Stimulated activated CD4-positive, alpha-beta T cell treated with anti-CD3 and anti-CD28 coated beads, Interleukin-1b, Interleukin-23, amount 100 ng/mL, for 4 hours (primary cell): ENCODE results near the gene CNNM1.

ENCODE experiments used
- DNase-seq, 2 donors: peaks; one replicate each; pipeline ENCODE4 v3.0.0-alpha.2; 2020; ENCODE audit warnings: low read depth in 2 of 2

The CNNM1 gene

DNA sequence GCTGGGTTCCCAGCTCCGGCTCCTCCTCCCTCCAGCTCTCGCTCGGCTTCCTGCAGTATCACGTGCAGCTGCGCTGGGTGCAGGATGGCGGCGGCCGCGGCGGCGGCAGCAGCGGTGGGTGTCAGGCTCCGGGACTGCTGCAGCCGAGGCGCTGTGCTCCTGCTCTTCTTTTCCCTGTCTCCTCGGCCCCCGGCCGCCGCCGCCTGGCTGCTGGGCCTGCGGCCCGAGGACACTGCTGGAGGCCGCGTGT is at the start of gene CNNM1:
TSS of gene CNNM1 (plus strand) at position 53 of the 250 bp plus-strand sequence. CDS start at position 85, 32 bp downstream.
- DNase-seq = peak in 1 of 2 donors; percentile 34

DNA sequence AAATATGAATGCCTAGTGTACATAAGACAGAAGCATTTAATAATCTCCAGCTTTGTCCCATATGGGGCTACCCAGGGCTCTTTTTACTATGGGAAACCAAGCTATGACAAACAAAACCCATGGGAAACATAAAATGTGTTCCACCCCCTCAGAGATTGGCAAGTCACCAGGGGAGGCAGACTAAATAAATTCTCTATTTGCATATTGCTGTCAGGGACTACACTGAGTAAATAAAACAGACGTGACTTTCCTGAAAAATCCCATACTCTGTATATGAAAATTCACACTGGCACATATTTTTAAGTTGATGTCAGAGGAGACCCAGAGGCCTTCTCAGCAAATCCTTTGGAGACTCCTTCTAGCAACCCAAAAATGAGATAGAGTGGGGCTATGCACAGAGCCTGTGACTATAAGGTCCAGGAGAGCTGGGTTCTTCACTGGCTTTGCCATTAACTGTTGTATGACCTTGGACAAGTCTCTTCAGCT is 49.5 kb upstream of the CNNM1 start:
- no peak for DNase-seq

DNA sequence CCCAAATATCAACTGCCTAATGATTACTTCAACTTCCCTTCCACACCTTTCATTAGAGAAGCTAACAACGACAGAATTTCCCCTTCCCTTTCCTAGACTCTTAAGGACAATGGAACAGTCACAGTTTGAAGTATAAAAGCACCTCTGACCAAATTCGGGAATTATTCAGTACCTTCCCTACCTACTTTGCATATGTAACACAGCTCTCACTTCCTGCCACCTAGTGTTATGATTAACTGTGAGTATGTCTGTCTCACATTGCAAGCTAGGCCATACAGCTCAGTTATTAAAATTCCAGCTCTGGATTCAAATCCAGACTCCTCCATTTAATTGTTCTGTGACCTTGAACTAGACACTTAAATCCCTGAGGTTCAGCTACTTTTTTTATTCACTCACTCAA is 48.7 kb upstream of the CNNM1 start:
- DNase-seq = no peak

DNA sequence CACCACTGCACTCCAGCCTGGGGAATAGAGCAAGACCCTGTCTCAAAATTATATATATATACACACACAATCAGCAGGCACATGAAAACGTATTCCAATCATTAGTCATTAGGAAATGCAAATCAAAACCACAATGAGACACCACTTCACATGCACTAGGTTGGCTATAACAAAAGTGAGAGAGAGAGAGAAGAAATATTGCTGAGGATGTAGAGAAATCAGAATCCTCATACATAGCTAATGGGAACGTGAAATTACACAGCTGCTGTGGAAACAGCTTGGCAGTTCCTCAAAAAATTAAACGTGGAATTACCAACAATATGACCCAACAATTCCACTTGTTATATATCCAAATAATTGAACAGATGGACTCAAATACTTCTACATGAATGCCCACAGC is 43.3 kb upstream of the CNNM1 start:
- DNase-seq = no peak

DNA sequence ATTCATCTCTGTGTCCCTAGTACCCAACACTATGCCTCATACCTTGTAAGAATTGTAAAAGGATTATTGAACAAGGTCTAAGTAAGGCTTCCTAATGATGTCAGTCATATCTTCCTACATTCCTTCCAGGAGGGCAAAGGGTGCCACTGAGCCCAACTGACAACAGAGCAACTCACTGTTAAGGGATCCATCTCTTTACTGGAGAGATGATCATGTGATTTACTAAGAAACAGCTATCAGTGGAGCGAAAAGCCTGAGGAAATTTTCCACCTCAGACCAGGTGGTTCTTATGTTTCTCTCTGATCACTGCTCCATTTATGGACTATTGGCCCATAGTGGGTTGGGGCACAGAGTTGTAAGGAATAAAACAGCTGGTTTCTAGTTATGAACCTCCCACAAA is 38.9 kb upstream of the CNNM1 start:
- no peak for DNase-seq

DNA sequence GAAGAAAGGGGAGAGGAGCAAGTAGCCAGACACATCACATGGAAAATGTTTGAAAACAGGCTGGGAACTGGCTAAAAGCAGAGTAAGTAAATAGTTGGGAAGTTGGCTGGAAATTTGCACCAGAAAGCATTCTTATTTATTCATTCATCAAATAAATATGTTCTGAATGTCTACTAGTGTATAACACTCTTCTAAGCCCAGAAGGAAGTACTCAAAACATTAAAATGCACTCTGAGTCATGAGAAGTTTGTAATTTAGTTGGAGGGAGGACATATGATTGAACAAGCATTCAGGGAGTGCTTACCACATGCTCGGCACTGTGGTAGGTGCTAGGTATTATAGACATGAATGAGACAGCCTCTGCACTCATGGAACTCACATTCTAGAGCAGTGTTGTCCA is 37.0 kb upstream of the CNNM1 start:
- DNase-seq = no peak

DNA sequence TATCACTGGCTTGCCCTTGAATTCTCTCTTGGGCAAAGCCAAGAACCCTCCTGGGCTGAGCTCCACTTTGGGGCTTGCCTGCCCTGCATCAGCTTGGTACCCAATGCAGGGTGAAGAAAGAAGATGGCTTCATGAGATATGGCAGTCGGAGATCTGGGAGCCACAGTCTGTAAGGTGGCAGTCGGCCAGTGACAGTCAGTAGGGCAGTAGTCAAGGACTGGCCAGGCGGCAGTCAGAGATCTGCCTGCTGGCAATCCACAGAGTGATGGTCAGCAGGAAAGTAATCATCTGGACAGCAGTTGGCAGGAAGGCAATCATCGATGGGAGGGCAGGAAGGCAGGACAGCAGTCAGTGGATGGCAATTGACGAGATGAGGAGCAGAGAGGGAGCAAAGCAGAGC is 32.6 kb upstream of the CNNM1 start:
- DNase-seq = no peak

DNA sequence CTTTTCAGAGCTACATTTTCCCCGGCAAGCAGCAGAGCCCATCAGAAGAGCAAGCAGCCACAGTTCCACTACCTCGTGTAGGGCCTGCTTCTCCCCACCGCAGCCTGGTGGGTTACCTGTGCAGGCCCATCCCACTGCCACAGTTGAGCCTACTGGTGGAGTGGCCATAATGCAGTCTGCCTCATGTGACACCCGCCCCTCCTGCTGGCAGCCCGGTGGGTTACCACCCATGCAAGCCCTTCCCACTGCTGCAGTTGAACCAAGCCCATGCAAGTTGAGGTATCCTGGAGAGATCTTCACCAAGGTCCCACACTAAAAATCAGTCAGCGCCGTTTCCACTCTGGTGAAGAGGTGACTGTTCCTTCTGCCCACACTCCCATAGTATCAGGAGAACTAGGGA is 32.1 kb upstream of the CNNM1 start:
- DNase-seq = no peak

DNA sequence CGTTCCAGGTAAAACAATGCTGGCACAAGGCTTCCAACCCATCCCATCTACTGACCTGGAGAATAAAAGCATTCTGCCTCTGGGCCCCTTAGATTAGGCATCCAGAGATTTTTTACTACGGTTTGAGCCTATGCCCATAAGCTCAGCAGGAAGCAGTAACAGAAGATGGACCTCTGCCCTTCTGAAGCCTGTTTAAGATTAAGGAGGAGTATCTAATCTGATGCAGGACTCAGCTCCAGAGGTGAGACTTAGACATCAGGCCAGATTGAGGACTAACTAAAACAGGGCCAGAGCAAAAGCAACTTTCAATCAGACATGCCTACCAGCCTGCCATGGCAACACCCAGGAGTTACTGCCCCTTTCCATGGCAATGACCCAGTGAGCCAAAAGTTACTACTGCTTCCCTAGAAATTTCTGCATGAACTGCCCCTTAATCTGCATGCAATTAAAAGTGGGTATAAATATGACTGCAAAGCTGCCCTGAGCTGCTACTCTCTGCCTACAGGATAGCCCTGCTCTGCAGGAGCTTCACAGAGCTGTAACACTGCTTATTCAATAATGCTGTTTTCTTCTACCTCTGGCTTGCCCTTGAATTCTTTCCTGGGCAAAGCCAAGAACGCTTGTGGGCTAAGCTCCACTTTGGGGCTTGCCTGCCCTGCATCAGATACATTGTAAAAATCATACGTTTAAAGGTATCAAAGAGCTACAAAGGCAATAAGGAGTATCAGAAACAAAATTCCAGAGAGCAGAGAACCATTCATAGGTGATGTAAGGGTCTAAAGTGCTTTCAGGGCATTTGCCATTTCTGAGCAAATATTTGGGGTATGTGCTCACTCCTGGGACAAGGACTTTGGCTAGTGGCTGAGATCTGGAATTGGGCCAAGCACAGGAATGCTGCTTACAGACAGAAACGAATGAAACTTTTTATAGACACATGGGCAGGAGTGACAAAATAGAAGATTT is 25.0 kb upstream of the CNNM1 start:
- DNase-seq = no peak

DNA sequence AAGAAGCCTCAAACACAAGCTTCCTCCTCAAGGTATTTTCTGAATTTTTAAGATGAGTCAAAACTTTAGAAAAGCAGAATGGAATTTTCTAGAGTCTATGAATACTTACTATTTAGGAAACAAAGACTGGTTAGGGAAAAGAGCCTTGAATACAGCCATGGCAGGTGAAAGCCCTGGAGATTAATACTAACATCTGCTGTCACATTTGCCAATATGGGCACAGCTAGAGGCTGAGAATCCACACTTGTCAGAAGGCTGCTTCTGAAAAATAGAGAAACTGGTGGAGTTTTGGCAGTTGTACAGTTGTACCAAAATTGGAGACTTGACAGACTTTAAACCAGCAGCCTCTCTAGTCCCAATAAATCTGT is 24.3 kb upstream of the CNNM1 start:
- no peak for DNase-seq

DNA sequence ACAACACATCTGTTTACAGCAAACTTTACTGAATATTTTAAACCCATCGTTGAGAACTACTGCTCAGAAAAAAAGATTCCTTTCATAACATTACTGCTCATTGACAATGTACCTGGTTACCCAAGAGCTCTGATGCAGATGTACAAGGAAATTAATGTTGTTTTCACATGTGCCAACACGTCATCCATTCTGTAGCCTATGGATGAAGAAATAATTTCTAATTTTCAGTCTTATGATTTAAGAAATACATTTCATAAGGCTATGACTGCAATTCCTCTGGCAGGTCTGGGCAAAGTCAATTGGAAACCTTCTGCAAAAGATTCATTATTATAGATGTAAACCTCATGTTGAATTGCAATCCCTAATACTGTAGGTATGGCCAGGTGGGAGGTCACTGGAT is 16.7 kb upstream of the CNNM1 start:
- no peak for DNase-seq

DNA sequence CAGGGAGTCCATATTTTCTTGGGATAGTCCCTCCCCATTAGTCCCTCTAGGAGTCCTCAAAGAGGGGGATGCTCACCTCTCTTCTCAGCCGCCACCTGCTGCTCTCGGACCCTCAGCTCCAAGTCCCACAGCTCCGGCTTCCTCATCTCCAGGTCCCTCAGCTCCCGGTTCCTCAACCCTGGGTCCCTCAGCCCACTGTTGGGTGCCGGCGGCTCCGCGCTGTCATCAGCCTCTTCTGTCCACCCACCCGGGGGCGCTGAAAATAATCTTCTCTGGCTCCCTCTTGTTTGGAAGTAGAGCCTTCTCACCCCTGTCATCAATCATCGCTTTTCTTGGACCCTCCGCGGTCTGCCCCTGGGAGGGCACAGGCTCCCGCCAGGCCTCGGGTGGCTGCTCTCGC is 13.3 kb upstream of the CNNM1 start:
- DNase-seq = no peak

DNA sequence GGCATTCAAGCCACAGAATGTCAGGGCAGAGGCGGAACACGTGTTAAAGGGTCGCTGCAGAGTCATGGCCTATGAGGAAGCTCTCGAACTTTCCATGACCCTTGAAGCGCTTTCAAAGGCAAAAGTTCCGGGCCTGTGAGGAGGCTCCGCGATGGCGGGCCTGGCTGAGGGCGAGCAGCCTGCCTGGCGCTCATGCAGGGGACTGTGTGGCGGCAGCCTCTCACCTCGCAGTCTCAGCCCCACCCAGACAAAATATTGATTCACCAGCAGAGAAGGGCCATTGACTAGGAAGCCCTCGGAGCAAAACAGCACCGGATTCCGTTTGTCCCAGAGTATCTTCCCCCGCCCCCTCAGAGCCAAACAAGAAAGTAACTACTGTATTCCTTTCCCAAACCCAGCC is 12.8 kb upstream of the CNNM1 start:
- no peak for DNase-seq

DNA sequence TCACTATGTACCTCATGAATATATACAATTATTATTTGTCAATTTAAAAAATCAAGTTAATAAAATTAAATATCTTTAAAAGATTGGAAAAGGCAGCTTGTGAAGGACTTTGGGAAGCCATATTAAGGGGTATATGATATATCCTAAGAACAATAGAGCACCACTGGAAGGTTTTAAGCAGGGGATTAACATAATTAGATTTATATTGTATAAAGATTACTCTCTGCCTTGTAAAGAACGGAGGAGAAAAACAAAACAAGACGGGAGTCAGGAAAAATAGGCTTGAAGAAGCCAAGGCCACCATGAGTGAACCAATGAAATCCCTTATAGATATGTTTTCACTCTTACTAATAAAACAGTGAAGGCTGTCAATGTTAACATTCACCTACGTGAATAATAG is 11.1 kb upstream of the CNNM1 start:
- no peak for DNase-seq

DNA sequence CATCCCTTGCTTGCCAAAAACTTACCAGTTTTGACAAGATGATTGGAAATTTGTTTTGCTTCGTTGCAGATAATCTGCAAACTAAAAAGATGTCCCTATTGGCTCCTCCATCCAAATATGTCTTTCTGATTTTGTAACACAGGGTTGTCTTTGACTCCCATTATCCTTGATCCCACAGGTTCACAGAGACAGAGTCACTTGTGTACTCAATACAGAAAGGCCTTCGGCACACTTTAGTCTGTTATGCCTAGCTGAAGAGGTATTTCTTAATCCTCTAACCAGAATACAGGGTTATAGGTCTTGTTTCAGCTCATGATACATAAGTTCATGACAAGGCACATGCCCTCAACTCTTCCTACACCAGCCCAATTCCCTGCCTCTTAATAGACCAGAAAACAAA is 10.7 kb upstream of the CNNM1 start:
- no peak for DNase-seq

DNA sequence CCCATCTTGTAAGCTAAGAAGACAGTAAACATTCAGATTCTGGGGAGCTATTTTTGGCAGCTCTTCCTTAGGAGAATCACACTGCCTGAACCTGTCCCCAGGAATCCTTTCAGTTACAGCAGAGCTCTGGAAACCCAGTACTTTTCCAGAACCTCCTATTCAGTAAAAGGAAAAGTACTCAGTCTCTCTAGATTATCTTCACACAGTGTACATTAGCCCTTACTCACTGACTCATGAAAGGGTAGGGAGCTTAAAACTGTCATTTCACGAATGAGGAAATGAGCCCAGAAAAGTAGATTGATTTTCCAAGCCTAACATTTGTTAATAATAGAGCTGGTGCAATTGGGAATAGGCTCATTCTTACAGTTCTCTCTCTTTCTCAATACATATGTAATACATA is 3.9 kb upstream of the CNNM1 start:
- DNase-seq = no peak

DNA sequence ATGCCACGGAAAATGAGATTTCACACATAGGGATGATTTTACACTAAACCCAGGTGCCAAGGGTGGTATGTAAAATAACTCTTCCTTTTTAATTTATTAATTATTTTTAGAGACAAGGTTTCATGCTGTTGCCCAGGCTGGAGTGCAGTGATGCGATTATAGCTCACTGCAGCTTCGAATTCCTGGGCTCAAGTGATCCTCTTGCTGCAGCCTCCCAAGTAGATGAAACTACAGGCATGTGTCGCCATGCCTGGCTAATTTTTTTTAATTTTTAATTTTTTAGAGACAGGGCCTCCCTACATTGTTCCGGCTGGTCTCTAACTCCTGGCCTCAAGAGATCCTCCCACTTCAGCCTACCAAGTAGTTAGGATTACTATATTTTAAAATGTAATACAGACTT is 2.3 kb upstream of the CNNM1 start:
- DNase-seq = no peak

DNA sequence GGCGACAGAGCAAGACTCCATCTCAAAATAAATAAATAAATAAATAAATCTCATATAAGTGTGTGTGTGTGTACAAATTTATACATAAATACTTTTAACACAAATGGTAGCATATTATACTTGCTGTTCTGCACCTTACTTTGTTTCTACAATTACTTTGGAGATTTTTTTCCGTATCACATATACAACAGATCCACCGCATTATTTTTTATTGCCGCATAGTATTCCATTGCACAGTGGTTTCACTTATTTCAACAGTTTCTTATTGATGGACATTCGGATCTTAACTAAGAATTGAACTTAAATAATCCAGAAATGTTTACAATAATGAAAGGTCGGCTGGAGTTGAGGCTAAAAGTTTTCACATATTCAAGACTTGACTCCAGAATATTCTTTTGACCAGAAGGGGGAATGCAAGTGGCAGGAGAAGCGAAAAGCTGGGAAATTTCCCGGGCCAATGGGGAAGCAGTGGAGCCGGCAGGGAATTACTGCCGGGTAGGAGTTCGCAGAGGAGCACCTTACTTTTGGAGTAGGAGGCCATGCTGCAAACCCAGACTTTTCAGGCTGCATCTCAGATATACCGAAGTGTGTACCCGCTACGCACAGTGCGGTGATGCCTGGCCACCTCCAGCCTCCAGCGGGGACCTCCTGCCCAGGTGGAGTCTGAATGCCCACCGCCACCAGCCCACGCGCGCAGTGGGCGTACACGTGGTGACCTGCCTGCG is 415 bp upstream of the CNNM1 start:
- no peak for DNase-seq

DNA sequence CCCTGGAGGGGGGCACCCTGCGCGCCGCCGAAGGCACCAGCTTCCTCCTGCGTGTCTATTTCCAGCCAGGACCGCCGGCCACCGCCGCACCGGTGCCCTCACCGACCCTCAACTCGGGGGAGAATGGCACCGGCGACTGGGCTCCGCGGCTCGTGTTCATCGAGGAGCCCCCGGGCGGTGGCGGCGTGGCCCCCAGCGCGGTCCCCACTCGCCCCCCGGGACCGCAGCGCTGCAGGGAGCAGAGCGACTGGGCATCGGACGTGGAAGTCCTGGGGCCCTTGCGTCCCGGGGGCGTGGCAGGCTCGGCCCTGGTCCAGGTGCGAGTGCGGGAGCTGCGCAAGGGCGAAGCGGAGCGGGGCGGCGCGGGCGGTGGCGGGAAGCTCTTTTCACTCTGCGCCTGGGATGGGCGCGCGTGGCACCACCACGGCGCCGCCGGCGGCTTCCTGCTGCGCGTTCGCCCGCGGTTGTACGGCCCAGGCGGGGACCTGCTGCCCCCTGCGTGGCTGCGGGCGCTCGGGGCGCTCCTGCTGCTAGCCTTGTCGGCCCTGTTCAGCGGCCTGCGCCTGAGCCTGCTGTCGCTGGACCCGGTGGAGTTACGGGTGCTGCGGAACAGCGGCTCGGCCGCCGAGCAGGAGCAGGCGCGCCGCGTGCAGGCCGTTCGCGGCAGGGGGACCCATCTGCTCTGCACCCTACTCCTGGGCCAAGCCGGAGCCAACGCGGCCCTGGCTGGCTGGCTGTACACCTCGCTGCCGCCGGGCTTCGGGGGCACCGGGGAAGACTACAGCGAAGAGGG is 594 bp downstream of the CNNM1 start:
- peak in 1 of 2 donors; percentile 4 for DNase-seq

DNA sequence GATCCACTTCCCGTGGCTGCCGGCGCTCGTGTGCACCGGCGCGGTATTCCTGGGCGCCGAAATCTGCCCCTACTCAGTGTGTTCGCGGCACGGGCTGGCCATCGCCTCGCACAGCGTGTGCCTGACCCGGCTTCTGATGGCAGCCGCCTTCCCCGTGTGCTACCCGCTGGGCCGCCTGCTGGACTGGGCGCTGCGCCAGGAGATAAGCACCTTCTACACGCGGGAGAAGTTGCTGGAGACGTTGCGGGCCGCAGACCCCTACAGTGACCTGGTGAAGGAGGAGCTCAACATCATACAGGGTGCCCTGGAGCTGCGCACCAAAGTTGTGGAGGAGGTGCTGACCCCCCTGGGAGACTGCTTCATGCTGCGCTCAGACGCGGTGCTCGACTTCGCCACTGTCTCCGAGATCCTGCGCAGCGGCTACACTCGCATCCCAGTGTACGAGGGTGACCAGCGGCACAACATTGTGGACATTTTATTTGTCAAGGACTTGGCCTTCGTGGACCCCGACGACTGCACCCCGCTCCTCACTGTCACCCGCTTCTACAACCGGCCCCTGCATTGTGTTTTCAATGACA is 1.3 kb downstream of the CNNM1 start:
- DNase-seq = peak in 1 of 2 donors; percentile 2

DNA sequence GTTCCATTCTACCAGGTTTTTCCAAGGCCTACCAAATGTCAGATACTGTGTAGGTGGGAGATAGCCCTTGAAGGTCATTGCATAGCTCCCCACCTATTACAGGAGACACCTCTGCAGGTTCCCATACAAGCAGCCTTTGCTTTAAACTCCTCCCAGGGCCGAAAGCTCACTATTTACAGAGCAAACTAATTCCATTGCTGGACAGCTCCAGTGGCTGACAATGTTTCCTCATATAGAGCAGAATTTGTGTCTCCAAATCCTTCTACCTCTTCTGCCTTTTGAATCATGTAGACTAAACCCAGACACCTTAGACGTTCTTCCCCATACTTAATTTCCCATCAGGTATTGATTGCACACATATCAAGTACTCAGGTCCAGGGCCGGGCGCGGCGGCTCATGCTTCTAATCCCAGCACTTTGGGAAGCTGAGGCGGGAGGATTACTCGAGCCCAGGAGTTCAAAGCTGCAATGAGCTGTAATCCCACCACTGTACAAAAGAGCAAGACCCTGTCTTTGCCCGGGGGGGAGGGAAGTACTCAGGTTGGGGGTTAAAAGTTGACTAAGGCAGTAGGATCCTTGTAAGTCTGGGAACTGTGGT is 2.1 kb downstream of the CNNM1 start:
- no peak for DNase-seq
